ENCODE results near the gene MAPK1. TPM values are rescaled to one million over a fixed set of nuclear protein-coding genes. Genes with fewer than 3 reads are reported as not detected.
"Not testable (repeated sequence)": the region's sequence is repeated elsewhere in the genome, so short reads cannot be mapped to it uniquely, and the experiment has no call there.

The MAPK1 gene
- total RNA-seq, 4 donors from 2014 or later = 44.9 to 87.2 (median 63.5) TPM

- H3K36me3 ChIP-seq = no peaks in the 10 kb centered on the region
- no peak overlapping the region for H3K27ac ChIP-seq (replicated peaks in 1 of 4)
- intact Hi-C loops (cut with DNase I) = no loop called here
- 88% methylated on average over 1 of the region's 1 CpG for WGBS
- DNase-seq (ENCODE audit: extremely low spot score) = no peak
- H3K27me3 ChIP-seq = no peaks in the 10 kb centered on the region
- H3K4me3 ChIP-seq = no peak overlapping the region
- H3K4me1 ChIP-seq = peaks cover 46 to 78% (median 72%) of the 10 kb centered on the region in 4 donors
- no peak for TF ChIP-seq POLR2AphosphoS5 (IDR thresholded peaks at IDR 0.05)
- no peak for TF ChIP-seq EP300 (IDR thresholded peaks at IDR 0.05)
- no peak for TF ChIP-seq CTCF (IDR thresholded peaks at IDR 0.05)
- TF ChIP-seq POLR2A (IDR thresholded peaks at IDR 0.05; ENCODE audit: low read depth) = no peak
- no peaks in the 10 kb centered on the region for H3K9me3 ChIP-seq
Measured at GRCh38 chr22:21845558-21846453, 21.6 kb downstream of the MAPK1 start.

GRCh38 chr22:21842946-21843345 lies 24.5 kb downstream of the MAPK1 start:
- no peak for DNase-seq (ENCODE audit: extremely low spot score)
- H3K27ac ChIP-seq (replicated peaks in 1 of 4) = no peak overlapping the region
- peaks cover 26 to 68% (median 62%) of the 10 kb centered on the region in 4 donors for H3K4me1 ChIP-seq
- no peaks in the 10 kb centered on the region for H3K27me3 ChIP-seq
- TF ChIP-seq EP300 (IDR thresholded peaks at IDR 0.05) (no peak), POLR2AphosphoS5 (IDR thresholded peaks at IDR 0.05) (no peak), POLR2A (IDR thresholded peaks at IDR 0.05; ENCODE audit: low read depth) (no peak)
- intact Hi-C loops (cut with DNase I) = no loop called here
- H3K36me3 ChIP-seq = no peaks in the 10 kb centered on the region
- no peaks in the 10 kb centered on the region for H3K9me3 ChIP-seq
- no peak overlapping the region for H3K4me3 ChIP-seq
- 81% methylated on average over 6 of the region's 6 CpGs for WGBS

GRCh38 chr22:21841422-21841821 lies 26.0 kb downstream of the MAPK1 start:
- WGBS = 100% methylated on average over 2 of the region's 2 CpGs

GRCh38 chr22:21840236-21840823 lies 27.1 kb downstream of the MAPK1 start:
- Histone ChIP-seq H3K27ac (replicated peaks in 1 of 4) (no peak overlapping the region), H3K36me3 (no peaks in the 10 kb centered on the region), H3K4me3 (no peak overlapping the region), H3K27me3 (no peaks in the 10 kb centered on the region), H3K4me1 (peaks cover 30 to 69% (median 62%) of the 10 kb centered on the region in 4 donors), H3K9me3 (no peaks in the 10 kb centered on the region)
- DNase-seq (ENCODE audit: extremely low spot score) = no peak
- intact Hi-C loops (cut with DNase I) = no loop called here
- WGBS = 90% methylated on average over 8 of the region's 8 CpGs
- TF ChIP-seq POLR2A (IDR thresholded peaks at IDR 0.05; ENCODE audit: low read depth) = no peak

More at GRCh38 chr22:21841422-21841821, 26.0 kb downstream of the MAPK1 start:
- no peak for TF ChIP-seq POLR2A (IDR thresholded peaks at IDR 0.05; ENCODE audit: low read depth)
- no peak for TF ChIP-seq CTCF (IDR thresholded peaks at IDR 0.05)
- TF ChIP-seq POLR2AphosphoS5 (IDR thresholded peaks at IDR 0.05) = no peak
- no peak for TF ChIP-seq EP300 (IDR thresholded peaks at IDR 0.05)
- DNase-seq (ENCODE audit: extremely low spot score) = no peak
- H3K27ac ChIP-seq (replicated peaks in 1 of 4) = no peak overlapping the region
- peaks cover 28 to 68% (median 62%) of the 10 kb centered on the region in 4 donors for H3K4me1 ChIP-seq
- no peaks in the 10 kb centered on the region for H3K9me3 ChIP-seq
- H3K27me3 ChIP-seq = no peaks in the 10 kb centered on the region
- H3K36me3 ChIP-seq = no peaks in the 10 kb centered on the region
- no peak overlapping the region for H3K4me3 ChIP-seq
- intact Hi-C loops (cut with DNase I) = no loop called here

GRCh38 chr22:21839765-21840140 lies 27.7 kb downstream of the MAPK1 start:
- no peak for DNase-seq (ENCODE audit: extremely low spot score)
- TF ChIP-seq POLR2A (IDR thresholded peaks at IDR 0.05; ENCODE audit: low read depth) (no peak), CTCF (IDR thresholded peaks at IDR 0.05) (no peak), EP300 (IDR thresholded peaks at IDR 0.05) (no peak), POLR2AphosphoS5 (IDR thresholded peaks at IDR 0.05) (no peak)
- Histone ChIP-seq H3K36me3 (no peaks in the 10 kb centered on the region), H3K4me1 (peaks cover 33 to 69% (median 62%) of the 10 kb centered on the region in 4 donors), H3K27me3 (no peaks in the 10 kb centered on the region), H3K27ac (replicated peaks in 1 of 4) (no peak overlapping the region), H3K4me3 (no peak overlapping the region), H3K9me3 (no peaks in the 10 kb centered on the region)
- intact Hi-C loops (cut with DNase I) = loop anchor here (2.0 kb wide), 1 partner anchor 27 kb away; the partner anchor contains the start of gene MAPK1
- WGBS = 83% methylated on average over 1 of the region's 1 CpG

- peak overlapping the region in 1 of 4 donors; percentile 18 for H3K27ac ChIP-seq (replicated peaks in 1 of 4)
- peaks cover 31 to 69% (median 63%) of the 10 kb centered on the region in 4 donors for H3K4me1 ChIP-seq
- H3K36me3 ChIP-seq; DNase-seq (ENCODE audit: extremely low spot score); H3K4me3 ChIP-seq; H3K9me3 ChIP-seq; H3K27me3 ChIP-seq: not testable (repeated sequence)
- intact Hi-C loops (cut with DNase I) = loop anchor here (2.0 kb wide), 1 partner anchor 28 kb away; the partner anchor contains the start of gene MAPK1
- 85% methylated on average over 10 of the region's 10 CpGs for WGBS
Measured at GRCh38 chr22:21839104-21839764, 28.2 kb downstream of the MAPK1 start.

All from esophagus muscularis mucosa (tissue), 4 donors.